ENCODE data around the gene POLDIP2. TPM values are rescaled to one million over a fixed set of nuclear protein-coding genes. Genes with fewer than 3 reads are reported as not detected.
"Not testable (repeated sequence)": the region's sequence is repeated elsewhere in the genome, so short reads cannot be mapped to it uniquely, and the experiment has no call there.

Gene POLDIP2
- total RNA-seq, 1 donor from 2014 or later: 81.9 TPM

GRCh38 chr17:28365487-28365886 is 8.2 kb upstream of the POLDIP2 start:
- no peak for DNase-seq (ENCODE audit: low read depth)

- no peak for DNase-seq (ENCODE audit: low read depth)
Observed at GRCh38 chr17:28364665-28365363, 7.5 kb upstream of the POLDIP2 start, which contains the start of gene SEBOX. SEBOX (minus strand) TSS chr17:28365199; CDS start chr17:28365151, 48 bp downstream.

DNA sequence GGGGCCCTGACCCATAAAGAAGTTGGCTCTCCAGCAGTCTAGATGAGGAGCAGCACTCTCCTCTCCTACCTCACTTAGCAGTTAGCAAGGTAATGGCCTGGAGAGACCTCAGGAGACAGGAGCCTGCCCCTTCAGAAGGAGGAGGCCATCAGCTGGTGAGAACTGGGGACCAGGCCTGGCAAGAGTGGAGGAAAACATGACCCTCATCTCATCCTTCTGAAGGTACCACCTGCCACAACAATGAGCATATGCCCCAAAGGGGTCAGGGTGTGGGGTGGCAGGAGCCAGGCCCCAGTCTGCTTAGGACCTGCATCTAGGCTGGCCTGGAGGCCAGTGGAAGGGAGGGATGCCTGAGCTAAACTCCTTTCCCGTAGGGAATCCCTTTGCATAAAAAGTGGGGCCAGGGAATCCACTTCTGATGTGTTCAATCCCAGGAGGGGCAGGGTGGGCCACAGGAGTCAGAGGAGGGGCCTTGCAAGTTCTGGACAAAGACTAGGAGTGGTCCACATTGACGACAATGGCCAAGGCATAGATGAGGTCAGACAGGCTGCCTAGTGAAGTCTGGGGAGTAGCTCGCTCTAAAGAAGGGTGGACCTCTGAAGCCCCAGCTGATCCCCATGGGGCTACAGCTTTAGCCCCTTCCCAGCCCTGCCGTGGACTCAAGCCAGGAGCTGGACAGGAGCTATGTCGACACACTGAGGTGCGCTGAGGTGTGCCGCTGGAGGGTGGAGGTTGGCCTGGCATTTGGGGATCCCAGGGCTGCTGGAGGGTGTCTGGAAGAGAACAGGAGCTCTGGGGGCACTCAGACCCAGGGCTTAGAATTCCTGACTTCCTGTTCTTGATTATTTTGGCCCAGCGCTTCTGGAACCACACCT is 6.7 kb upstream of the POLDIP2 start:
- DNase-seq (ENCODE audit: low read depth): no peak

DNA sequence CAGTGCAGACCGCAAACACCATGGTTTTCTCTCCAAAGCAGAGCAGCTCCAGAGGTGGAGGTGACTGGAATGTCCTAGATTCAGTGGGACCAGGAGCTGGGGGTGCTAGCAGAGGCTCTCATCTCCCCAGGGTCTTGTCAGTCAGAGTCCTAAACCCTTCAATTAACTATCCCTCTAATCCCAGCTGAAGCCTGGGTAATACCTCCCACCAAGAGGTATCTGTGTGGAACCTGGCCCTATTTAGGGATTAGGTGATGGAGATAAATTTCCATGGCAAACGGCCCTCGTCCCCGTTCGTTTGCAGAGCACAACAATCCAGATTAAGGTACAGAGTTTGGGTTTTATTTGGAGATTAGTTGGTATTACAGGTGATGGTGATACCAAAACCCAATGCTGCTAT is 5.9 kb upstream of the POLDIP2 start:
- no peak for DNase-seq (ENCODE audit: low read depth)

DNA sequence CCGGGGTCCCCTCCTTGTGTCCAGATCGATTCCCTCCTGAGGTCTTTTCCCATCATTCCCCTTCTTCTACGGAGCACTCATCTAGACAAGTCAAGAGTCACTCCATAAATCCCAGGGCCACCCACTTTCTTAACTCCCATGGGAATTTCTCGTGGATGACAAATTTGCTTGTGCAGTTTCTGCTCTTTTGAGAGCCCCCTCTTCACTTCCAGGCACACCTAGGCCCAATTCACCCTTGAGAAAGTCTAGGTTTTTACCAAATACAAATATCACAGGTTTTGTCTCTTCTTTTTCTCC is 522 bp upstream of the POLDIP2 start:
- DNase-seq (ENCODE audit: low read depth): no peak

GRCh38 chr17:28350271-28350670 is 7.1 kb downstream of the POLDIP2 start:
- DNase-seq (ENCODE audit: low read depth): no peak

DNA sequence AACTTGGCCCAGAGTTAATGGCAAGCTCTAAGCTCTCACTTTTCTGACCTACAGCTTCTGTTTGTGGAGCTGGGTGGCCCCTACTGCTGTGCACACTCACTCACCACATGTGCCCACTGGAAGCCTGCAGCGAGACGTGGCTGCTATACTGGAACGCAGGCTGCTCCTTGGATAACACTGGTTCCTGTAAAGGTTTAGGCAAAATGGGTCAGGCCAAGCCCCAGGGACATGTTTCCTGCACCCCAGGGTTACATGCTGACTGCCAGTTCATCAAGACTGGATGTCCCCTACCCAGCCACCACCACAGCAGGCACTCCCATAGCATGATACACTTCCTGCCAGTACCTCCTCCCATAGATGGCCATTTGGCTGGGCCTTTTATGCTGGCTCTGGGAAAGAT is 8.3 kb downstream of the POLDIP2 start:
- DNase-seq (ENCODE audit: low read depth): no peak

DNA sequence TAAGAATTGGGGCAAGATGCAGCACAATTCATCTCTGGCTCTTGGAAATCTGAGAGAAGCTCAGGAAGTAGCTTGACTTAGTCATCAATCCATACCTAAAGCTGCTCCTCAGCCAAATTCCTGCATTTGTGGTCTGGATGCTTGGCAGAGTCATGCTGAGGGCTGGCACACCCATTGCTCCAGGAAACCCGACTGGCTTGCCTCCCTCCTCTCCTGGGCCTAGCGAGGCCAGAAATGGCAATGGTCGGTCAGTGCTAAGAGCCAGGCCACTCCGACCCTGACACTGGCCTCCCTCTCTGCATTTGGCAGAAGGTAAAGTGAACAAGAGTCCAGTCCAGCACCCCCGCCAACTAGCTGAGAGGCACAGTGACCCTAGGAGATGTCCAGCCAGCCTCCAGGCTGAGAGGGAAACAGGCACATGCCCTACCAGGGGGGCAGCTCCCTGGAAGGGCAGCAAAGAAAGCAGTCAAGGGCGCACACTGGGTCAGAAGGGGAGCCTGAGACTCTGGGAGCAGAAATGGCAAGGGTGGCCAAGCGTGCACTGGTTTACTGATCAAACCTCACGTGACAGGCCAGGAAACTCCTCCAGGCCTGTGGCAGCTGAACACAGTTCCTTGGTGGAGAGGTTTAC is 10.0 kb downstream of the POLDIP2 start:
- DNase-seq (ENCODE audit: low read depth): peak; percentile 96

- DNase-seq (ENCODE audit: low read depth): no peak
Observed at GRCh38 chr17:28346746-28347246, 10.5 kb downstream of the POLDIP2 start.

GRCh38 chr17:28346199-28346580 is 11.1 kb downstream of the POLDIP2 start:
- DNase-seq (ENCODE audit: low read depth): no peak

DNA sequence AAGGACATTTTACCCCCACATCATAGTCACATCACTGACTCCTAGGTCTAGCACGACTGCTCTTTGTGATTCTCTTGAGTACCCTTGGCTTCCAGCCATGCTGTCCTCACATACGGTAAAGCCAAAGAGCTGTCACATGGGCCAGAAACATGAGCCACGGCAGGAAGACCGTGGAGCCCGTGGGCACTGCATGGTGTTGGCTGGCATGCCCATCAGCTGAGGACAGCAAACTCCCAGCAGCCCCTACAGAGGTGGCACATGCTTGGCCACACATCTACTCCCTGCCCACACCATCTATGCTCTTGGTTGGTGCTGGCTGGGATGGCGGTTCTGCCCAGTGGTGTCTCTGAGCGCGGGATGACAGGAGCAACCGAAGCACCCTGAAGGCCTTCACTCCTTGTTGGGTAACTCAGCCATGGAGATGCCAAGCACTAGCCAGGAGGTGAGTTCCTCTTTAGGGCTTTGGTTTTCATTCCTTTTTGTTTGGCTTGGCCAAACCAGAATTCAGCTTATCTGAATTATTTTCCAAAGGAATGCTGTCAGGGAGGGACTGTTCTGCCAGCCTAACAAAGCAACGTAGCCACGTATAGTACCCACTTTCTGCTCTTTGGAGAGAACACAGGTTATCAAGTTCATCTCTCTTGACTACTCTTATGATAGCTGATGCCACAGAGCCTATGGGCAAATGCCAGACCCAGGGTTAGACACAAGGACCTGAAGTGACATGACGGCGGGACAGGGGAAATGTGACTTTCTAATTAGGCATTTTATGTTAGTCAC is 11.7 kb downstream of the POLDIP2 start:
- peak; percentile 44 for DNase-seq (ENCODE audit: low read depth)

DNA sequence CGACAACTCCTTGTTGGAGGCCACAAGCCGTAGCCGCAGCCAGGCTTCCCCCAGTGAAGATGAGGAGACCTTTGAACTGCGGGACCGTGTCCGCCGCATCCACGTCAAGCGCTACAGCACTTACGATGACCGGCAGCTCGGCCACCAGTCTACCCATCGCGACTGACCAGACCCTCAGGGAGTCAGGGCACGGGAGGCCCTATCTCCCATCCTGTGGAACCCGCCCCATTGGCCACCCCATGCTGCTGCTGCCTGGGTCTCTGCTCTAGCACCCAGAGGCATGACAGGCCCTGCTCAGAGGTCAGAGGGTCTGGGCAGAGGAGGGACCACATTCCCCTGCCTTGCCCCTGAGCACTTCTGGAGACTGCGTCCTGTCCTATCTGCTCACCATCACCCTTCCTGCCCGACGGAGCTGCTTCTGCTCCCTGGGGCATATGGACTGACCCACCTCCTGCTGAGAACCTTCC is 12.9 kb downstream of the POLDIP2 start:
- no peak for DNase-seq (ENCODE audit: low read depth)

DNA sequence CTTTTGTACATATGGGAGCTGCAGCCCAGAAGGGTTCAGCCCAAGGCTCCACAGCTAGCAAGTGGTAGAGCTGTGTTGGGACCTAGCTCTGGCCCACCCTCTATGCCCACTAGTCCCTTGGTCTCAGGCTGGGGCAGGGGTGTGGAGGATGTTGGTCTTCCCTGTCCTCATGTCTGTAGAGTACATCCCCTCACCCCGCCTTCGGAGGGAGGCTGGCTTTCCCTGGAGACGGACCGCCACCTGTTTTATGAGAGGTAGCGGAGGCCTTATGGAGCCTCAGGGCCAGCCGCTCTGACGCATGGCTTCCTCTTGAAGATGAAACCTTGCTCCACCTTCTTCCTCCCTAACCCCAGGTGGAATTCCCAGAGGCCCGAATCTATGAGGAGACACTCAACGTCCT is 13.3 kb downstream of the POLDIP2 start:
- DNase-seq (ENCODE audit: low read depth): no peak

DNA sequence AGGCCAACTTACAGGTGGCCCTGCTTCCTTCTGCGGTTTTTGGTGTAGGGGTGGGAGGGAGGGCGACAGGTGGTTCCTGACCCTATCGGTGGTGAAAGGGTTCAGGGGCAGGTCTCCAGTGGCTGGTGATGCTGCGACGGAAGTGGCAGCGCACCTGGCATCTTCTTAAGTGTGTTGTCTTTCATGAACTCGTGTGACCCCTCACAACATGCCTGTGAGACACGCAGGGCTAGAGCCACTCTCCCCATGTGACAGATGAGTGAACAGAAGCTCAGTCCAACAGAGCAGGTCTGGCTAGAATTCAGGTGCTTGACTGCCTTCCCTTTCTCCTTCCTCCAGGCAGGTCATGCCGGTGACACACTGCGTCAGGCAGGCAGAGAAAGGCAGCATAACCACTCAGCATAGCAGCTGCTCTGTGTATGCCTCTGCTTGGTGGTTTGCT is 13.8 kb downstream of the POLDIP2 start:
- no peak for DNase-seq (ENCODE audit: low read depth)

GRCh38 chr17:28342313-28342712 is 15.0 kb downstream of the POLDIP2 start:
- no peak for DNase-seq (ENCODE audit: low read depth)

- DNase-seq (ENCODE audit: low read depth): no peak
Observed at GRCh38 chr17:28341516-28341915, 15.8 kb downstream of the POLDIP2 start.

GRCh38 chr17:28340374-28340773 is 17.0 kb downstream of the POLDIP2 start:
- DNase-seq (ENCODE audit: low read depth): no peak

GRCh38 chr17:28339431-28339830 is 17.9 kb downstream of the POLDIP2 start:
- DNase-seq (ENCODE audit: low read depth): no peak

DNA sequence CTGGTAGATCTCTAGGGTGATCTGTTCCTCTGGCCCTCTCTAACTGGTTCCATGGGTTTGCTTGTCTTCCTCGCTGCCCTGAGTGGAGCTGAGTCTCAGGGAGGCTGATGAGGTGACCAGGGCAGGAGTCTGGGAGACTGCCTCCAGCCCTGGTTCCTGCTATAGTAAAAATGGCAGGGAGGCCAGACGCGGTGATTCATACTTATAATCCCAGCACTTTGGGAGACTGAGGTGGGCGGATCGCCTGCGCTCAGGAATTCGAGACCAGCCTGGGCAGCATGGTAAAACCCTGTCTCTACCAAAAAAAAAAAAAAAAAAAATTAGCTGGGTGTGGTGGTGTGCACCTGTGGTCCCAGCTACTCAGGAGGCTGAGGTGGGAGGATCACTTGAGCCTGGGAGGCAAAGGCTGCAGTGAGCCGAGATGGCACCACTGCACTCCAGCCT is 18.5 kb downstream of the POLDIP2 start:
- not testable (repeated sequence) for DNase-seq (ENCODE audit: low read depth)

DNA sequence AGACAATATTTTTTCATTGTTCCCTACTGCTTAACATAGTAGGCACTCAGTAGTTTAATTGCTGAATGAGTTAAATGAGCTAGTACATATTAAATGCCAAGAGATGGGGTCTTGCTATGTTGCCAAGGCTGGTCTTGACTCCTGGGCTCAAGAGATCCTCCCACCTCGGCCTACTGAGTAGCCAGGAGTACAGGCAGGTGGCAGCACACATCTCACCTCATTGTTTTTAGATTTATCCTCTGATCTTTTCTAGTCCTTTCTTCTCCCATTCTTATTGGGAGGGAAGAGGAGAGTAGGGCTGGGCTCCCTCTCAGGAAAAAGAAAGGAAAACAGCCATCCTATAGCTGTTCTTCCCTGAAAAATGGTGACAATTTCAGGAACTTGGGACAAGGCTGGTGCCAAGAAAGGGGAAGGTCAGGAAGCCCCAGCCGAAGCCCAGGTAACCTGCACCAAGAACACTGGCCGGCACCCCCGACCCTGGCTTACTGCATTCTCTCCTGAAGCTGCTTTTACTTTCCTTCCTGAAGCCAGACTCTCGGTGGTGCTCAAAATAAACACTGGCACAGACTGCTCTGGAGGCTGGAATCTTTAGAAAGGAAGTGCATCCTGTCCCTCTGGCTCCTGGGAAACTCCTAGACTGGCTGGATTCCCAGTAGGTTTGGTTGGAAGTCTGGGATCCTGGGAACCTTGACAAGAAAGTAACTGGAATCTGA is 19.1 kb downstream of the POLDIP2 start:
- no peak for DNase-seq (ENCODE audit: low read depth)

Data from renal cortical epithelial cell (primary cell).